Left renal cortex interstitium (tissue), 4 donors: Measurements from ENCODE around the gene MAP4K1. TPM values are rescaled to one million over a fixed set of nuclear protein-coding genes. Genes with fewer than 3 reads are reported as not detected.
"Not testable (repeated sequence)": the region's sequence is repeated elsewhere in the genome, so short reads cannot be mapped to it uniquely, and the experiment has no call there.

Source experiments
- DNase-seq, 4 donors: peaks; one replicate each; pipeline ENCODE4 v3.0.0-alpha.2; 2013; ENCODE audit warnings: low read depth in 4 of 4, low spot score in 2 of 4, missing footprints in 1 of 4
- polyA plus RNA-seq, 4 donors: library from polyadenylated mRNA; unstranded; fragments of 120-200 nt; gene quantifications; one replicate each; pipeline ENCODE4 v1.2.1, GENCODE V29; 2013; ENCODE audit not compliant: insufficient read length in 4 of 4

The MAP4K1 gene
- polyA plus RNA-seq, 4 donors = 2.1 to 5.0 (median 3.4) TPM

GRCh38 chr19:38579304-38579703 is 38.4 kb downstream of the MAP4K1 start:
- not testable (repeated sequence) for DNase-seq

DNA sequence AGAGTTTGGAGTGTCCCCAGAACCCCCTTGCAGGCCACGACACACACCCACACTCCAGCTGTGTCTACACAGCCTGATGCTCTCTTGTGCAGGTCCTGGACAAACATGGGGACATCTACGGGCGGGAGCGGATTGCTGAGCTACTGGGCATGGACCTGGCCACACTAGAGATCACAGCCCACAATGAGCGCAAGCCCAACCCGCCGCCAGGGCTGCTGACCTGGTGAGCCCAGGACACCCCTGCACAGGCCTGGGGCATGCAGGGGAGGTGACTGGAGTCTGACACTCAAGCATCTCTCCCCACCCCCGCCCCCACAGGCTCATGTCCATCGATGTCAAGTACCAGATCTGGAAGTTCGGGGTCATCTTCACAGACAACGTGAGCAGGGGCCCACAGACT is 39.9 kb downstream of the MAP4K1 start:
- DNase-seq = no peak

GRCh38 chr19:38571682-38572081 is 46.1 kb downstream of the MAP4K1 start:
- DNase-seq = no peak

DNA sequence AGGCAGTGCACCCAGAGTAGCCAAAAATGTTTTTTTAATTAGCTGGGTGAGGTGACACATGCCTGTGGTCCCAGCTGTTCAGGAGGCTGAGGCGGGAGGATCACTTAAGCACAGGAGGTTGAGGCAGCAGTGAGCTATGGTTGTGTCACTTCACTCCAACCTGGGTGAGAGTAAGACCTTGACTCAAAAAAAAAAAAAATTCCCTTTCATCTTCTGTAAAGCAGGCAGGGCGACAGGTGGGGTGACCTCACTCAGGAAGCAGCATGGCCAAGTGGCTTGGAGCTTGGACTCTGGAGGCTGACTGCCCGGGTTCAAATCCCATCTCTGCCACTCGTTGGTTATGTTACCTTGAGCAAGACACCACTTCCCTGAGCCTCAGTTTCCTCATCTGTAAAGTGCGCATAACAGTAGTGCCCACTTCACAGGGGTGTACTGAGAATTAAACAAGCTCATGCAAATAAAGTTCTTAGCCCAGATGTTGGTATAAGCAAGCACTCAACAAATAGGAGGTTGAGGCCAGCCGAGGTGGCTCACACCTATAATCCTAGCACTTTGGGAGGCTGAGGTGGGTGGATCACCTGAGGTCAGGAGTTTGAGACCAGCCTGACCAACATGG is 48.3 kb downstream of the MAP4K1 start:
- DNase-seq = no peak

DNA sequence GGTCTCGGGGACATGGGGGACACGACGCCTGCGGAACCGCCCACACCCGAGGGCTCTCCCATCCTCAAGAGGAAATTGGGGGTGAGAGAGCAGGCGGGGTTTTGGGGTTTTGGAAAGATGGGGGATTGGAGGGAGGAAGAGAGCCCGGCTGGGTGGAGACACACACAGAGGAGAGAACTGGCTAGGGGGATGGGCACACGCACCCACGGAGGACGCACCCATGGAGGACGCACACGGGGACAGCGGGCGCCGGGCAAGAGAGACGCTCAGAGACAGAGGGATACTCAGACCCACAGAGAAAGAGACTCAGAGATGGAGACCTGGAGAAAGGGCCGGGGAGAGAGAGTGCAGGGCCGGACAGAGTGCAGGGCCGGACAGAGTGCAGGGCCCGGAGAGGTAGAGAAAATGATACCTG is 52.1 kb downstream of the MAP4K1 start:
- DNase-seq = no peak

DNA sequence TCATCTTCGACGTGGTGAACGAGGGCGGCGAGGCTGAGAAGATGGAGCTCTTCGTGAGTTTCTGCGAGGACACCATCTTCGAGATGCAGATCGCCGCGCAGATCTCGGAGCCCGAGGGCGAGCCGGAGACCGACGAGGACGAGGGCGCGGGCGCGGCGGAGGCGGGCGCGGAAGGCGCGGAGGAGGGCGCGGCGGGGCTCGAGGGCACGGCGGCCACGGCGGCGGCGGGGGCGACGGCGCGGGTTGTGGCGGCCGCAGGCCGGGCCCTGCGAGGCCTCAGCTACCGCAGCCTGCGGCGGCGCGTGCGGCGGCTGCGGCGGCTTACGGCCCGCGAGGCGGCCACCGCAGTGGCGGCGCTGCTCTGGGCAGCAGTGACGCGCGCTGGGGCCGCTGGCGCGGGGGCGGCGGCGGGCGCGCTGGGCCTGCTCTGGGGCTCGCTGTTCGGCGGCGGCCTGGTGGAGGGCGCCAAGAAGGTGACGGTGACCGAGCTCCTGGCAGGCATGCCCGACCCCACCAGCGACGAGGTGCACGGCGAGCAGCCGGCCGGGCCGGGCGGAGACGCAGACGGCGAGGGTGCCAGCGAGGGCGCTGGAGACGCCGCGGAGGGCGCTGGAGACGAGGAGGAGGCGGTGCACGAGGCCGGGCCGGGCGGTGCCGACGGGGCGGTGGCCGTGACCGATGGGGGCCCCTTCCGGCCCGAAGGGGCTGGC is 52.6 kb downstream of the MAP4K1 start:
- no peak for DNase-seq

DNA sequence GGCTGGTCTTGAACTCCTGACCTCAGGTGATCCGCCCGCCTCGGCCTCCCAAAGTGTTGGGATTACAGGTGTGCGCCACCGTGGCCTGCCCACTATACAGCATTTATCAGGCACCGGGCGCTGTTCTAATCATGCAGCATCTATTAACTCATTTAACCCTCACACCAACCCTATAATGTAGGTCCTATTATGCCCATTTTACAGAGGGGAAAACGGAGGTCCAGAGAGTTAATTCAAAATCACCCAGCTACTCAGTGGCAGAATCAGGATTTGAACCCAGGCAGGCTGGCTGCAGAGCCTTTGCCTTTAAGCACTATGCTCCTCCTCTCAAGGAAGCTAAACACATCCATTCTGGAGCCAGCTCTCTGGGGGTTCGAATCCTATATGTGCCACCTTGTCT is 54.3 kb downstream of the MAP4K1 start:
- DNase-seq = no peak

- DNase-seq = no peak
Measured at GRCh38 chr19:38562096-38562495, 55.7 kb downstream of the MAP4K1 start.

GRCh38 chr19:38561658-38562057 is 56.1 kb downstream of the MAP4K1 start:
- no peak for DNase-seq

- DNase-seq = no peak
Measured at GRCh38 chr19:38561053-38561606, 56.6 kb downstream of the MAP4K1 start.

GRCh38 chr19:38559428-38560401 is 58.0 kb downstream of the MAP4K1 start:
- DNase-seq = no peak

GRCh38 chr19:38558933-38559332 is 58.8 kb downstream of the MAP4K1 start:
- DNase-seq = not testable (repeated sequence)

- DNase-seq = no peak
Measured at GRCh38 chr19:38557205-38557799, 60.5 kb downstream of the MAP4K1 start.

- DNase-seq = no peak
Measured at GRCh38 chr19:38556521-38557174, 61.1 kb downstream of the MAP4K1 start.

GRCh38 chr19:38555200-38555599 is 62.6 kb downstream of the MAP4K1 start:
- DNase-seq = no peak

- no peak for DNase-seq
Measured at GRCh38 chr19:38554676-38555141, 63.0 kb downstream of the MAP4K1 start.

GRCh38 chr19:38553239-38553638 is 64.5 kb downstream of the MAP4K1 start:
- not testable (repeated sequence) for DNase-seq

DNA sequence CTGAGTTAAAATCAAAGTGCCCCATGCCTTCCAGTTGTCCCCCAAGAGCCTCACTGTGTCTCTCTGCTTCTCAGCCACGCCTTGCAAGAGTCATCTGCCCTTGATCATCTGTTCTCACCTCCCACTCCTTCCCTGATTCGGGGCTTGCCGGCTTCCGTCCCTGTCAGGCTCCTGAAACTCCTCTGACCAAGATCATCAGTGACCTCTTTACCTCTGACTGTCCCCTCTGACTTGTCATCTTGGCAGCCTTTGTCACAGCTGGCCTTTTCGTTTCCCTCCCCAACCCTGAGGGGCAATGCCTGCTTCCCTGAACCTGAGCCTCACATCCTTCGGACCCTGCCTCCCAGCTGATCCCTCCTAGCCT is 66.3 kb downstream of the MAP4K1 start:
- no peak for DNase-seq

- DNase-seq = no peak
Measured at GRCh38 chr19:38550376-38550775, 67.4 kb downstream of the MAP4K1 start.

DNA sequence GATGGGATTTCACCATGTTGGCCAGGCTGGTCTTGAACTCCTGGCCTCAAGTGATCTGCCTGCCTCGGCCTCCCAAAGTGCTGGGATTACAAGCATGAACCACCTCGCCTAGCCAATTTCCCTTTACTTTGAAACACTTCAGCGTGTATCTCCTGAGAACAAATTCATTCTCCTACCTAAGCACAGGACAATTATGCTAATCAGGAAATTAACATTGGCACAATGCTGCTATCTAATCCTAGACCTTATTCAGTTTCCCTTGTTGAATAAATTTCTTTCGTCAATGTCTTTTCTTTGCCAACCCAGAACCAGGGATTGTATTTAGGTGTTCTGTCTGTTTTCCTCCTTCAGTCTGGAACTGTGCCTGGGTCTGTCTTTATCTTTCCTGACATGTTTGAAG is 67.8 kb downstream of the MAP4K1 start:
- DNase-seq = no peak
